ENCODE data around the gene SMCO3.

DNA sequence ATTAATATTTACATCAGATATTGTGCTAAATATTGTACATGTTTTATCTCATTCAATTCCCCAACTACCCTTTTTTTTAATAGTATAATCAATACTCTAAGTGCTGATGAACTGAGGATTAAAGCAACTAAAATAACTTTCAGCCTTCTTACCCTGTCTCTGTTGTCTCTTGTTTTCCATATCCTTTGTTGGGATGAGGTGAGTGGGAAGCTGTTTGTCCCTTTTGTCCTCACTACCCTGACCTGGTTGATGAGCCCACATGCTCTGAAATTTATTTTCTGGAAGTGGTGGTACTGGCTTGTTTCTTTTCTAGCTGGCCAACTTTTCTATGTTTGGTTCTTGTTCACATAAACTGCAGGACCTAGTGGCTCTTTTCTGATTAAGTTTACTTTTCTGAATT, 38.9 kb upstream of the SMCO3 start:
- TF ChIP-seq FOXM1 (IDR thresholded peaks at IDR 0.05; ENCODE audit: borderline replicate concordance, low read depth) (no peak), REST (IDR thresholded peaks at IDR 0.05; ENCODE audit: low read depth) (no peak), CREB1 (IDR thresholded peaks at IDR 0.05; ENCODE audit: low read depth) (no peak), CEBPB (IDR thresholded peaks at IDR 0.05) (no peak), TCF12 (IDR thresholded peaks at IDR 0.05; ENCODE audit: low read depth) (no peak), YY1 (IDR thresholded peaks at IDR 0.05; ENCODE audit: low read depth) (no peak), RAD21 (IDR thresholded peaks at IDR 0.05; ENCODE audit: low read depth) (no peak)

Measured in Ishikawa (cell line).